Gastroesophageal sphincter (tissue), 3 donors: ENCODE data around the gene PPP1R27.

Experiments
- CTCF ChIP-seq, 4 experiments: fragments of 200-600 bp in 2 of 4; fragments of 450-650 bp in 2 of 4; sonication (generic) in 1 of 4; IDR thresholded peaks; one replicate each; pipeline ENCODE4 v1.5.1; 2017 to 2019; ENCODE audit warnings: antibody characterized with exemption in 4 of 4, mild to moderate bottlenecking in 2 of 4, moderate library complexity in 2 of 4
- EP300 ChIP-seq: sonication (generic); formaldehyde crosslinking; IDR thresholded peaks from one replicate; pipeline ENCODE4 v1.6.1; 2017; ENCODE audit warnings: antibody characterized with exemption, mild to moderate bottlenecking
- POLR2A ChIP-seq, 2 donors: fragments of 450-650 bp; IDR thresholded peaks; one replicate each; pipeline ENCODE4 v1.6.1; 2017; ENCODE audit warnings: antibody characterized with exemption in 2 of 2, mild to moderate bottlenecking in 2 of 2, moderate library complexity in 1 of 2
- POLR2AphosphoS5 ChIP-seq: sonication (generic); formaldehyde crosslinking; IDR thresholded peaks from one replicate; pipeline ENCODE4 v1.6.1; 2017; ENCODE audit warnings: antibody characterized with exemption

- no peak for TF ChIP-seq CTCF (IDR thresholded peaks at IDR 0.05)
- TF ChIP-seq EP300: no peak
- TF ChIP-seq POLR2AphosphoS5: no peak
- TF ChIP-seq POLR2A (IDR thresholded peaks at IDR 0.05): no peak
Observed at GRCh38 chr17:81838753-81839255, 4.0 kb upstream of the PPP1R27 start.
